GM21515 (cell line): ENCODE results near the gene CLDN4.
"Not testable (repeated sequence)": the region's sequence is repeated elsewhere in the genome, so short reads cannot be mapped to it uniquely, and the experiment has no call there.

Experiments
- ATAC-seq: cut with Tn5 transposase; IDR thresholded peaks from one replicate; pipeline ENCODE4 v1.9.1; 2021; ENCODE audit not compliant: unreplicated experiment

Gene CLDN4, protein sequence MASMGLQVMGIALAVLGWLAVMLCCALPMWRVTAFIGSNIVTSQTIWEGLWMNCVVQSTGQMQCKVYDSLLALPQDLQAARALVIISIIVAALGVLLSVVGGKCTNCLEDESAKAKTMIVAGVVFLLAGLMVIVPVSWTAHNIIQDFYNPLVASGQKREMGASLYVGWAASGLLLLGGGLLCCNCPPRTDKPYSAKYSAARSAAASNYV

DNA sequence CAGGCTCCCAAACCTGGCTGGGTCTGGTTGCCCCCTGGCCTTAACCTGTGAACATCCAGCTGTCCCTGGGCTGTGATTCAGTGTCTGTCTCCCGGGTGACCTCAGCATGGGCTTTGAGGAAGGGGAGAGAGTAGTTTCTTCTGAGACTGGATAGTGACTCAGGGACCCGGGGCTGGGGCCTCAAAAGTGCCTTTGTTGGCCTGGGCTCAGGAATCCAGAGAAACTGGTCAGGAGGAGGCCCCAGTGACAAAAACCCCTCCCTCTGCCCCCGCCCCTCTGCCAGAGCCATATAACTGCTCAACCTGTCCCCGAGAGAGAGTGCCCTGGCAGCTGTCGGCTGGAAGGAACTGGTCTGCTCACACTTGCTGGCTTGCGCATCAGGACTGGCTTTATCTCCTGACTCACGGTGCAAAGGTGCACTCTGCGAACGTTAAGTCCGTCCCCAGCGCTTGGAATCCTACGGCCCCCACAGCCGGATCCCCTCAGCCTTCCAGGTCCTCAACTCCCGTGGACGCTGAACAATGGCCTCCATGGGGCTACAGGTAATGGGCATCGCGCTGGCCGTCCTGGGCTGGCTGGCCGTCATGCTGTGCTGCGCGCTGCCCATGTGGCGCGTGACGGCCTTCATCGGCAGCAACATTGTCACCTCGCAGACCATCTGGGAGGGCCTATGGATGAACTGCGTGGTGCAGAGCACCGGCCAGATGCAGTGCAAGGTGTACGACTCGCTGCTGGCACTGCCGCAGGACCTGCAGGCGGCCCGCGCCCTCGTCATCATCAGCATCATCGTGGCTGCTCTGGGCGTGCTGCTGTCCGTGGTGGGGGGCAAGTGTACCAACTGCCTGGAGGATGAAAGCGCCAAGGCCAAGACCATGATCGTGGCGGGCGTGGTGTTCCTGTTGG lies at the start of gene CLDN4:
TSS of gene CLDN4 (plus strand) at position 316 of the 903 bp plus-strand sequence. CDS start at position 522, 206 bp downstream.
- ATAC-seq: no peak

- no peak for ATAC-seq
Measured at GRCh38 chr7:73786588-73786987, 44.2 kb upstream of the CLDN4 start.

DNA sequence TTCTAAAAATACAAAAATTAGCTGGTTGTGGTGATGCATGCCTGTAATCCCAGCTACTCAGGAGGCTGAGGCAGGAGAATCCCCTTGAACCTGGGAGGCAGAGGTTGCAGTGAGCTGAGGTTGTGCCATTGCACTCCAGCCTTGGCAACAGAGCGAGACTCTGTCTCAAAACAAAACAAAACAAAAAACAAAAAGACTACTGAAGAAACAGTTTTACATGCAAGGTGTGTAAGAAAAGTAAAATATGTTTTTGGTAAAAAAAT lies 43.1 kb upstream of the CLDN4 start:
- not testable (repeated sequence) for ATAC-seq

- no peak for ATAC-seq
Measured at GRCh38 chr7:73789051-73789450, 41.7 kb upstream of the CLDN4 start.

GRCh38 chr7:73791170-73791690 lies 39.6 kb upstream of the CLDN4 start:
- ATAC-seq: not testable (repeated sequence)

- not testable (repeated sequence) for ATAC-seq
Measured at GRCh38 chr7:73795188-73795587, 35.6 kb upstream of the CLDN4 start.

DNA sequence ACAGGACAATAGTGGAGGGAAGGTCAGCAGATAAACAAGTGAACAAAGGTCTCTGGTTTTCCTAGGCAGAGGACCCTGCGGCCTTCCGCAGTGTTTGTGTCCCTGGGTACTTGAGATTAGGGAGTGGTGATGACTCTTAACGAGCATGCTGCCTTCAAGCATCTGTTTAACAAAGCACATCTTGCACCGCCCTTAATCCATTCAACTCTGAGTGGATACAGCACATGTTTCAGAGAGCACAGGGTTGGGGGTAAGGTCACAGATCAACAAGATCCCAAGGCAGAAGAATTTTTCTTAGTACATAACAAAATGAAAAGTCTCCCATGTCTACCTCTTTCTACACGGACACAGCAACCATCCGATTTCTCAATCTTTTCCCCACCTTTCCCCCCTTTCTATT lies 34.1 kb upstream of the CLDN4 start:
- not testable (repeated sequence) for ATAC-seq

DNA sequence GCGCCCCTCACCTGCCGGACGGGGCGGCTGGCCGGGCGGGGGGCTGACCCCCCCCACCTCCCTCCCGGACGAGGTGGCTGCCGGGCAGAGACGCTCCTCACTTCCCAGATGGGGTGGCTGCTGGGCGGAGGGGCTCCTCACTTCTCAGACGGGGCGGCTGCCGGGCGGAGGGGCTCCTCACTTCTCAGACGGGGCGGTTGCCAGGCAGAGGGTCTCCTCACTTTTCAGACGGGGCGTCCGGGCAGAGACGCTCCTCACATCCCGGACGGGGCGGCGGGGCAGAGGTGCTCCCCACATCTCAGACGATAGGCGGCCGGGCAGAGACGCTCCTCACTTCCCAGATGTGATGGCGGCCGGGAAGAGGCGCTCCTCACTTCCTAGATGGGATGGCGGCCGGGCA lies 33.6 kb upstream of the CLDN4 start:
- not testable (repeated sequence) for ATAC-seq

DNA sequence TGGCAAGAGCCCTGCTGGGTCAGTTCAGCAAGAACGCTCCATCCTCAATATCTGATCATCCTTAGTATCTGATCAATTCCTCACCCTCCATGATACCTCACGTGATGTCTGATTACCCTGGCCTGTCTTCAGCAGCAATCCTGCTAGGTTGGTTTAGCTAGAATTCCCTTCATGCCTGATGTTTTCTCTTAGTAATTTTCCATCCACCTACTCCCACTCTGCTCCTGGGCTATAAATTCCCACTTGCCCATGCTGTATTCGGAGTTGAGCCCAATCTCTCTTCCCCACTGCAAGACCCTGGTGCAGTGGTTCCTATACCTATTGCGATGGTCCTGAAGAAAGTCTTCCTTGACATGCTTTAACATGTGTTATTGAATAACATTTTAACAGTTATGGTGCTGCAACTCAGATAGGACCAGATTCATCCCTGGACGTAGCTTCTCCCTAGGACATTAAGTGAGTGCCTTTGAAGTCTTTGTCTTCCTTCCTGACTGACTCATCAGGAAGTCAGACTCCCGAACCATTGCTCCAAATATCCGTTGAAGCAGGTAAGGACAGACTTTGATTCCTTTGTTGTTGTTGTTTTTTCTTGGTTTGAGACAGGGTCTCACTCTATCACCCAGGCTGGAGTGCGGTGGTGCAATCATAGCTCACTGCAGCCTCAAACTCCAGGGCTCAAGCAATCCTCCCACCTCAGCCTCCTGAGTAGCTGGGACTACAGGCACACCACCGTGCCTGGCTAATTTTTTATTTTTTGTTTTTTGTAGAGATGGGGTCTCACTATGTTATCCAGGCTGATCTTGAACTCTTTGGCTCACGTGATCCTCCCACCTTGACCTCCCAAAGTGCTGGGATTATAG lies 31.3 kb upstream of the CLDN4 start:
- no peak for ATAC-seq

DNA sequence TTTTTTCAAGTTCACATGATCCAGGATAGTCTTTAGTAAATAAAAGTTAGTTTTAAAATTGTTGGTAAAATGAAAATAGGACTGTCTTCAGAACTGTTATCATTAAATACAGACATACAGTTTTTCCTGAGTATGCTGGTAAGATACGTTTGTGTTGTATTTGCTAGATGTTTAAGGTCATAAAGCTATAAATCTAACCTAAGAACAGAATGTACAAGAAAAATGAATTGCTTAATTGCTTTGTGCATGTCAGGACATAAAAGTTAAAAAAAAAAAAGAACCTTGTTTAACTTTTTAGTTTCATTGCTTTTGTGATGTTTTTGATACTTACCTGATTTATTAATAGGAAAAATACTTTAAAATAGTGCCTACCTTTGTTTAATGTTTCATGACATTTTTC lies 29.2 kb upstream of the CLDN4 start:
- no peak for ATAC-seq

DNA sequence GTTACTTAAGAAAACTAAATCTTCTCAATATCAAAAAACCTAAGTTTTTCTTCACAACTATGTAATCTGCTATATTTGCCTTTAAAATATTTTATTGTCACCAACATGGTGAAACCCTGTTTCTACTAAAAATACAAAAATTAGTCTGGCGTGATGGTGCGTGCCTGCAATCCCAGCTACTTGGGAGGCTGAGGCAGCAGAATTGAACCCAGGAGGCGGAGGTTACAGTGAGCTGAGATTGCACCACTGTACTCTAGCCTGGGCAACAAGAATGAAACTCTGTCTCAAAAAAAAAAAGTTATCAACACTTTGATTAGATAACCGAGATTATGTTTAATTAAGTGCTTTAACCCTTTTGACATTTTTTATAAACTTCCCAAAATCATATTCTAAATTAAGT lies 28.3 kb upstream of the CLDN4 start:
- ATAC-seq: no peak

- ATAC-seq: no peak
Measured at GRCh38 chr7:73809467-73809951, 21.3 kb upstream of the CLDN4 start.

DNA sequence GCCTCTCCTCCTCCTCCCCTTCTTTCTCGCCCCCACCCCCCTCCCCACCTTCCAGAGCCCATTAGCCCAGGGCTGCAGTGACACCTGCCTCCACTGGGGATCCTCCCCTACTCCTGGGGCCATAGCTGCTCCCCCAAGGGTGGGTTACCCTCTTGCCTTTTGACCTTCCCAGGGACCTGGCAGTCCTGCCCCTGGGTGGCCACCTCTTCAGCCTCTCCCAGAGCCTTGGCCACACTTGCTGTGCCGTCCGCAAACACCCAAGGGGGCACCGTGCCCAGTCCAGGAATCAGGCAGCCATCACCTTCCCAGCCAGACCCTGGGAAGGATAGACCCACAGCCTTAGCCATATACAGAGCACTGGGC lies 19.8 kb upstream of the CLDN4 start:
- no peak for ATAC-seq

DNA sequence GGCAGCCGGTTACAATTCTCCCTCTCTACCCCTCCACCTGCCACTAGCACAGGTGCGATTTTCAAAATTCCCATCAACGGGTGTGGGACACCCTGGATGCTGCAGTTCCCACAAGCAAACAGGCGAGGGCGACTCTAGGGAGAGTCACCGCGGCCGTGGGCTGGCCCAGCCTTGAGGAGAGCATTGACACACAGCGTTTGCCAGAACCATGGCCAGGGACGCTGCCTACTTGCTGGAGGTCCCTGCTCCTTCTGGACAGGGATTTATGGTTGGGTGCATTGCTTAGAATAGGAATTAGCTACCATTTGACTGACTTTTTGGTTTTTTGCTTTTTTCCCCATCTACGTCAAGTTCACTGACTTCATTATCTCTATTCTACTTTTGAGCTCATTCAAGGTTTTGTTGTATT lies 19.0 kb upstream of the CLDN4 start:
- ATAC-seq: no peak

DNA sequence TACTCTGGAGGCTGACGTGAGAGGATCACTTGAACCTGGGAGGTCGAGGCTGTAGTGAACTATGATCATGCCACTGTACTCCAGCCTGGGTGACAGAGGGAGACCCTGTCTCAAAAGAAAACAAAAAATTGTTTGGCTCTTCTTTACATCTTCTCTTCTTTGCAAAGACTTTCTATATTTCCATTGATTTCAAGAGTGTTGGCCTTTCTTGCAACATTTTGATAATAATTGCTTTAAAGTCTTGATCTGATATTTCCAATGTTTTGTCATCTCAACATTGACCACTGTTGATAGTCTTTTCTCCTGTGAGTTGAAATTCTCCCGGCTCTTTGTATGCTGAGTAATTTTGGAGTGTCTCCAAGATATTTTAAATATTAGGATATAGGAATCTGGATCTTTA lies 17.8 kb upstream of the CLDN4 start:
- no peak for ATAC-seq

DNA sequence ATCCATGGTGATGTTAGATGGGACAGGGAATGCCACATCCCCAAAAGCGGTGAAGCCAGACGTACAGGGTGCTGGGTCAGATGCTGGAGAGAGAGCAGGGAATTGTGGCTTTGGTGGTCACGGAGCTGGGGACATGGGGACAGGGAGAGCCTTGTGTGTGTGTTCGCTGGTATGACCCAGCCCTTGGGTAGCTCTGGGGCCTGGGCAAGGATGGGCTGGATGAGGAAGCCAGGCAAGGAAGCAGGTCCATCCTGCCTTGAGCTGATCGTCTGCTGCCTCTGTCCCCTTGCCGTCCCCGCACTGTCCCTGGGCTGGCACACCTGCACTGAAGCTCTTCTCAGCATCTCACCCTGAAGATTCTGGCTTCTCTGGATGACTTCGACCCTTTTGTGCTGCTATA lies 15.4 kb upstream of the CLDN4 start:
- ATAC-seq: no peak

GRCh38 chr7:73817121-73817520 lies 13.7 kb upstream of the CLDN4 start:
- ATAC-seq: no peak

- no peak for ATAC-seq
Measured at GRCh38 chr7:73820013-73820412, 10.8 kb upstream of the CLDN4 start.

DNA sequence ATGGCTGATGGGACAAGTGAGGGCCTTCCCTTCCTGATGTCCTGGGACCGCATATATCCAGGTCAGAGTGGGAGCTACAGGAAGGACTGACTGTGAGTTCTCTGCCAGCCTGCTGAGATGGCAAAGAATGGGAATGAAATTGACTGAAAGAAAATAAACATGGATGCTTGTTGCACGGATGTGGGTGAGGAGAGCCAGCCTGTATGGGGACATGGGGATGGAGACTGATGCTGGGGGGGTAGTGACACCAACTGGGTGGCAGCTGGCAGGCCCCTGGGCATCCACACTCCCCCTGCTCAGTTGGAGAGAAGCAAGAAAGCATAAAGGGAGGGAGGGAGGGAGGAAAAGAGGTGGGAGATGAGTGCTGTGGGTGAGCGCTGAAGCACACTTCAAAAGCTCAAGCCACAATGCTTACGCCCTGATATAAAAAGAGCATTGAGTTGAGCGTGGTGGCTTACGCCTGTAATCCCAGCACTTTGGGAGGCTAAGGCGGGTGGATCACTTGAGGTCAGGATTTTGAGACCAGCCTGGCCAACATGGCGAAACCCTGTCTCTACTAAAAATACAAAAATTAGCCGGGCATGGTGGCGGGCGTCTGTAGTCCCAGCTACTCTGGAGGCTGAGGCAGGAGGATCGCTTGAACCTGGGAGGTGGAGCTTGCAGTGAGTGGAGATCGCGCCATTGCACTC lies 9.1 kb upstream of the CLDN4 start:
- not testable (repeated sequence) for ATAC-seq

DNA sequence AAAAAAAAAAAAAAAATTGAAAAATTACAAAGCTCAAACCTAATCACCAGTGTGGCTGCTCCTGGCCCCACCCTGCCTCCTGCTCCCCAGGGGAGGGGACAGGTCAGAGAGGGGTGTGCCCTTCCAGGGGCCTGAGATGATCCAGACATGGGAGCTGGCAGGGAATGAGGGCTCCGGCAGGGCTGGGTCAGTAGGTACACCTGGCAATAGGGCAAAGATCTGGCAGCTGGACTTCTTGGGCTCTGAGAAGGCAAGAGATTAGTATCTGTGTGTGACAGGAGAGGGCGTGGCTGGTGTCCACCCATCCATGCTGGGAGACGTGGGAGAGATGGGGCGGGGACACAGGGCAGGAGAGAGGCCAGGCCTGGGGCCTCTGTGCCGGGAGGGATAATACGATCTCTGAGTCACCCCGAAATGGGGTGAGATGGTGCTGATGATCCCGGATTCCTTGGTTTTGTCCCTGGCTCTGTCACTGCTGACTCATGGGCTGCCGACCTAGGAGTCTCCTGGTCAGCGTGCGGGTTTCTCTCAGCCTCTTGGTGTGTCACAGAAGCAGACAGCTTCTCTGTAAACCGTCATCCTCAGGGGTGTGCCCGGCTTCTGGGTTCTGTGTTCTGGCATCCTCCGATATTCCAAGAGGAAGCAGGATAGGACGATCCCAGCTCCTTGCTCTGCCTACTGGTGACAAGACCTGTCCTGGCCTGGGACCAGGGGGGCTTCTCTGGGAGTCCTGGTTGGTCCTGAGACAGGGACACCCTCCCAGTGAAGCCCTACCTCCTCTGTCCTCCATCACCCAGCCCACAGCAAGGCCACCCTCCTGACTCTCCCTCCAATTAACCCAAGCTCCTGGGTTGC lies 8.2 kb upstream of the CLDN4 start:
- no peak for ATAC-seq
